Activated T-cell treated with anti-CD3 and anti-CD28 coated beads for 48 hours (primary cell): Measurements from ENCODE around the gene ARHGEF4.

ENCODE experiments used
- DNase-seq: peaks from one replicate; pipeline ENCODE4 v3.0.0-alpha.2; 2020; ENCODE audit warnings: low read depth

Gene ARHGEF4

GRCh38 chr2:130851624-130852382, 15.1 kb downstream of the ARHGEF4 start:
- DNase-seq: no peak

DNA sequence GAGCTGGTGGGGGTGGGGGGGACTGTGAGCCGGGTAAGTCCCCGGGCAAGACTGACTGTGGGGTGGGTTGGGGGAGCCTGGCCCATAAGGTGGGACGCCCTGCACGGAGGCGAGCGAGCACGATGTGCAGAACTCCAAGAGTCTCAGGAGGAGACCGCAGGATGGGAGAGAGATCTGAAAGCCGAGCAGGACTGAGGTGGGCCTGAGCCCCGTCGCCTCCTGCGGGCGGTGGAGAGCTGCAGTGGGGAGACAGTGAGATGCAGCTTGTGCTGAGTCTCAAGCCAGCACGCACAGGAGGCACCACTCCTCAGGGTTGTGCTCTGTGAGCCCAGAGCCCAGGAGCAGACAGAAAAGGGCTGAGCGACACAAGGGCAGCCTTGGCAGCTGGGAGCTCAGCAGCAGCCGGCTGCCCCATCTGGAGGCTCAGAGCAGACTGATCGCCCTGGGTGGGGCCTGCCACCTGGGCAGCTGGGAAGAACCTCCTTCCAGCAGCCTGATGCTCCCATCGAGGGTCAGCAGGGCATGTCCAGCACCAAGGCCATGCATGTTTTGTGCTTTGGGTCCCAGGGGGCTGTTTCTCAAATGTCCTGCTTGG, 15.9 kb downstream of the ARHGEF4 start:
- no peak for DNase-seq

DNA sequence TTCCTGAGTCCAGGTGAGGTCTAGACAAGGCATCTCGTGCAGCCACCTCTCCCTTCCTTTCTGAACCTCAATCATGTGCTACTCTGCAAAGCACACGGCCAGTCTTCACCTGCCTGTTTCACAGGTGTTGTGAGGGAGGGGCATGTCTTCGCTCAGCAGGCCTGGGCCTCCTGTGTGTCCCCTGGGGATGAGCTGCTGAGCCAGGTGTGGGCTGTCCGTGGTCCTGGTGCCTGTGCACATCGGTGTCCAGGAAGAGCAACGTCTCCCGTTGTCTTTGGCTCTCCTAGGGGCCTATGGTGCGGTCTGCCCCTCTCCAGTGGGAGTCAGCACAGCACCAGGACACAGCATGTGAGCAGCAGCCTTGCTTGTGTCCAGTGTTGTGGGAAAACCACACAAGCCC, 16.7 kb downstream of the ARHGEF4 start:
- no peak for DNase-seq

- no peak for DNase-seq
Measured at GRCh38 chr2:130854301-130854700, 17.6 kb downstream of the ARHGEF4 start.

DNA sequence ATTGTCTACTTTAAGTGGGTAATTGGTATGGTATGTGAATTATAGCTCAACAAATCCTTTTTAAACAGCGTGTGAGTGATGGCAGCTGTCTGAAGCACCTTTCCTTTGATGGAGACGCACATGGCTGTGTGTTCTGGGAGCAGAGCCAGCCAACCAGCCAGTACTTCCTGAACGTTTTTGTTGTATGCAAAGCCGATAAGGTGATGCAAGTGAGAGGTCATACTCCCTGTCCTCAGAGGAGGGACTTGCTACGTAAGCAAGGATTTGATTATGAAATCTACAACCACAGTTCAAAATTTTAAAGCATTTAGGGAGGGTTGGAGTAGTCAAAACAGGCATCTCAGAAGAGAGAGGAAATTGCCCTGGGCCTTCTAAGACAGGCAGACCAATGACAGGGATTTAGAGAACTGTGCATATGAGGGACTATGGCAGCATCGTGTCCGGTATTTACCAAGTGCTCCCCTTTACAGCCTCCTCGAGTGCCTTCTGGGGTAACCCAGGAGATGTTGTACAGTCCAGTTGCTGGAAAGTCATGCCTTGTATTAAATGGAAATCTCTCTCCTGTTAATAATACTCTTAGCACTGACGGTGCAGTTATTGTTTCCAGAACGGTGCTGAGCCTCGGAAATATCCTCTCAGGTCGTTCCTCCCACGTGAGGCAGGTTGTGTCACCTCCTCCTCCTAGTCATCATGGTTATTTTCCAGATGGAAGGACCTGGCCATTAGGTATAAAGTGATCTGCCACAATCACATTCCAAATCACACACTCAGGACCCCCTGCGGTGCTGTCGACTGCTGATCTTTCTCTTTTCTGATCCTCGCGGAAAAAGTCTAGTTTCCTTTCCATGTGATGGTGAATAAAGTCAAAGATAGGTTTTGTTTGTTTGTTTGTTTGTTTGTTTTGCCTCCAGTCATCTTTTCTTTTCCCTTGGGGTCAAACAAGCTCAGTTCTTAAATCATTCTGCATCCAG, 28.4 kb downstream of the ARHGEF4 start:
- DNase-seq: no peak

DNA sequence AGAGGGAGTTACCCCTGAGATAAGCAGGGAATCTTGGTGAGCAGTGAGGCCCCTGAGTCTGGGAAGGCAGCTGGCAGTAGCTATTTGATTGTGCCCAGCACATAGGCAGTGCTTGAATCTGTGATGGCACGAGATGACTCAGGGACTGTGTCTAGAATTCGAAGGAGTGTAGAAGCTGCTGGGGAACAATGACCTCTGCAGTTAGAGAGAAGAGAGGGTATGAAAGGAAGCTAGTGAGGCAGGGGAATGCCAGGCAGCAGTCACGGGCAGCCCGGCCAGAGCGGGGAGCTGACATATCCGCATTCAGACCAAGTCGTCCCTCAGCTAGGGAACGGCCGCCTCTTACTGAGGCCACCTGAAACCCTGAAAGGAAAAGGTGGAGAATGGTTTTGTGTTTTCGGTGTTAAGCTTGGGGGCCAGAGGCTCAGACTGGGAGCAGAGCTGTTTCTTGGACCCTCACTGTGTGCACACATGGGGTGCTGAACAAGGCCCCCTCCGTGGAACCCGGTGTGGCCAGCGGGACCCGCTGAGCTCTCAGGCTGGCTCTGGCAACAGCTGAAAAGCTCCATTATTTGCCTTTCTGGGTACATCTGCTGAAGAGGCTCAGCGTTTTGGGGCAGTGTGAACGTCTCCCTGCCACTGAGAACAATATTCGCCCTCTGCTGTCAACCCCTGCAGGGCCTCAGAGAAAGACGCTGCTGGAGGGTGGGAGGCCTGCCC, 32.9 kb downstream of the ARHGEF4 start:
- no peak for DNase-seq

- no peak for DNase-seq
Measured at GRCh38 chr2:130870161-130870485, 33.4 kb downstream of the ARHGEF4 start.

- no peak for DNase-seq
Measured at GRCh38 chr2:130870779-130871178, 34.1 kb downstream of the ARHGEF4 start.

- no peak for DNase-seq
Measured at GRCh38 chr2:130871843-130872740, 35.4 kb downstream of the ARHGEF4 start.

- no peak for DNase-seq
Measured at GRCh38 chr2:130872741-130873125, 36.0 kb downstream of the ARHGEF4 start.

DNA sequence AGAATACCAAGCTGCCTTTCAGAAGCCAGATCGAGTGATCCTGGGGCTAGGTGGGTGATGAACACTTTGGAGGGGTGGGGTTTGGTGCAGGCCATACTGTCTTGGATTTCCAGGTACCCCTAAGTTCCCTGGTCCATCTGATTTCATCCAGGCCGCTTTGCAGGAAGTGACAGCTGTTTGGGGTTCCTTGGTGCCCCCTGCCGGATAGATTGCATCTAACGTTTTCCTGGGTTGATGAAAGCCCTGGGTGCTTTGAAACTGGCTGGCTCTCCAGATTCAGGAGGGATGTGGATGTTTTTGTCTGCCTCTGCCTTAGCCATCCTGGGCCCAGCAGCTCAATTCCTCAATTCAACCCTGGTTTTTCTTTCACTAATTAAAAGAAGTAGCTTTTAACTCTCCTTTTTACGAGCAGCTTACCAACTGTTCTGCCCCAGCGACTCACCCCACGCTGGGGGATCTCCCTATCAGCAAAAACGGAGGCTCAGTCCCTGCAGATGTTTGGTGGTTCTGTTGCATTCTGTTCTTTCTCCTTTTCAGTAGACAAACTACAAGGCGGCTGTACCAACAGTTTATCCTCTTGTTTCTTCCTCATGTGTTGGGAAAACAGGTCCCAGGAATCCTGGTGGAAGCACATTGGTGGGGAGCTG, 37.1 kb downstream of the ARHGEF4 start:
- peak; percentile 60 for DNase-seq

DNA sequence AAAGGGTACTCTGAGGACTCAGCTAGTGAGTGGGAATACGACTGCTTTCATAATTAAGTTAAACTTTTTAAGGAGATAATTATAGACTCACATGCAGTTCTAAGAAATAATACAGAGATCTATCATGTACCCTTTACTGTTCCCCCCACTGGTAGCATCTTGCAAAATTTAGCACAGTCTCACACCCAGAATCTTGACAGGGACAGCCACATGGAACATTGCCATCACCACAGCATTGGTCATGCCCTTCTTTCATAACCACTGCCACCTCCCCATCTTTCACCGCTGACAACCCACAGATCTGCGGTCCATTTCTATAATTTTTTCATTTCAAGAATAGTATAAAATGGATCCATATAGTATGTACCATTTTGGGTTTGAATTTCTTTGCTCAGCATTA, 37.8 kb downstream of the ARHGEF4 start:
- no peak for DNase-seq

GRCh38 chr2:130875935-130876334, 39.2 kb downstream of the ARHGEF4 start:
- no peak for DNase-seq

DNA sequence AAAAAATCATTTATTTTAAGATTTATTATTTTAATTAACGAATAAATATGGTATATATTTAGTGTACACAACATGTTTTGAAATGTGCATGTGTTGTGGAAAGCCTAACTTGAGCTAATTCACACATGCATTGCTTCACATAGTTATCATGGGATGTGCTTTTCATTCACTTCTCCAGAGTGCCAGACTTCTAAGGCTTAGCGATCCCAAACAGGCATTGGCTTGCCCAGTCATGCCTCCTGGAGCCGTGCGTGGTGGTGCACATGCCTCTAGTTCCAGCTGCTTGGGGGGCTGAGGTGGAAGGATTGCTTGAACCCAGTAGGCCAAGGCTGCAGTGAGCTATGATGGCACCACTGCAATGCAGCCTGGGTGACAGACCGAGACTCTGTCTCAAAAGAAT, 40.5 kb downstream of the ARHGEF4 start:
- DNase-seq: no peak

DNA sequence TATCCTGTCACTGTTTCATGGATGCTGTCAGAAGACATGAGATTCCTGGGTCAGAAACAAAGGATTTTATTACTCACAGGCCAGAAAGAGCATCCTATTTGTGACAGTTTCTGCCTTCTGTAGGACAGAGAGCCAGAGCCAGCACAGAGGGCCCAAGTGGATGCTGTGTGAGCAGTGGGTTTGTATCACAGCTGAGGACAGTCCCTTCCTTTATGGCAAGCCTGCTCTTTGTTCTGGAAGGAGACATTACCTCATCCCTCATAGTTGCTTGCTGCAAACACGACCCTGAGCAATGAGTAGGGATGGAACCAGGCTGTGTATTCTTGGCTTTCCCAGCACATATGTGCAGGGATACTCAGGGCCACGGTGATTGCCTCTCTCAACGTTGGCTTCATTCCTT, 41.6 kb downstream of the ARHGEF4 start:
- DNase-seq: no peak

GRCh38 chr2:130878933-130879332, 42.2 kb downstream of the ARHGEF4 start:
- DNase-seq: no peak

DNA sequence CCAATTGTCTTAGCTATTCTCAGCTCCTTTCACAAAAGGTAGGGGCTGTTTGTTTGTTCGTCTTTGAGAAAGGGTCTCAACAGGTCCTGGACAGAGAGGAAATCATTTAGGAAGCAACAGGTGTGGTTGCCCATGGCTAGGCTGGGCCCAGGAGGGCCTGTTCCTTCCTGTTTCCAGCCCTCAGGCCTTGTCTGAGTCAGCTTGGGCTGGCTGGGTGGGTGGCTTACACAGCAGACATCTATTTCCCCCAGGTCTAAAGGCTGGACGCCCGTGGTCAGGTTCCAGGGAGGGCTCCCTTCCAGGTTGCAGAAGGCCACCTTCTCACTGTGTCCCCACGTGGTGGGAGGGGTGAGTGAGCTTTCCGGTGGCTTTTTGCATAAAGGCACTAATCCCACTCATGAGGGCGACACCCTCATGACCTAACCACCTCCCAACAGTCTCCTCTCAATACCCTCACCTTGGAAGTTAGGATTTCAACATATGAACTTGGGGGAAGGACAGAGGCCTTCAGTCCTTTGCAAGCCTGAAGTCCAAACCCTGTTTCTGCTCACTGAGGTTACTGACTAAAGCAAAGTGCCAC, 45.5 kb downstream of the ARHGEF4 start:
- no peak for DNase-seq

DNA sequence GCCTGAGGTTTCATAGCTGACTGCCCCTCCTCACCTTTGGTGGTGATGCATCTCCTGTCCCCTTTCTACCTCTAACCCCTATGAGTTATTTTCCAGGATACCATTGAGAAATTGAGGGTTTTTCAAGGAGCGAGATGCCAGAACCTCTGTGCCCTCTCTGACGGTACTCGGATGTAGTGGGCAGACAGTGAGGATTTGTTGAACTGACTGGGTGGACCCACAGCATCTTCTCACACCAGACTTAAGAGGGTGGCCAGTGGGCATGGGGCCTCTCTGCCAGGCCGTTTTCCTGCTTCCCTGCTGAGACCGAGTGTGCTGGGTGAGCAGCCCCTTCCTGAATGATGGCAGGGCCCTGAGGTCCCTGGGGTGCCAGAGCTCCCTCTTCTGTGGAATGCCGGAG, 46.3 kb downstream of the ARHGEF4 start:
- DNase-seq: no peak

- no peak for DNase-seq
Measured at GRCh38 chr2:130883496-130883895, 46.8 kb downstream of the ARHGEF4 start.

DNA sequence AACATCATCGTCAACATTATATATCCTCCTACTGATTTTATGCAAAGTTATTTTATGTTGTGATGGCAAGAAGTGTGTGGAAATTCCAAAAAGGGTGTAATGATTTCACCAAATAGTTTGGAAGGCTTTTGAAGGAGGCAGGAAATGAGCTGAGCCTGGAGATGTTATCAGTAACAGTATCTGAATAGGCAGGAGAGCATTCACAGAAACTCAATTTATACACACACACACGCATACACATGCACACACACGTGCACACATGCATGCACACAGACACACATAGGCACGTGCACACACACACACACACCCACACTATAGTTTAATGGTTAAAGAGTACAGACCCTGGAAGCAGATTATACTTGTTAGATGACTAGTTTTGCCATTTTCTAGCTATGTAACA, 47.3 kb downstream of the ARHGEF4 start:
- DNase-seq: no peak
